Thymus (tissue), 11 donors: ENCODE measurements around the gene DNAH6. TPM values are rescaled to one million over a fixed set of nuclear protein-coding genes. Genes with fewer than 3 reads are reported as not detected.

Experiments used
- DNase-seq, 9 donors: peaks; one replicate each; pipeline ENCODE4 v3.0.0-alpha.2; 2013; ENCODE audit warnings: low spot score in 9 of 9, low read depth in 6 of 9, missing footprints in 1 of 9
- H3K27ac ChIP-seq, 2 donors: one replicate each; pipeline ENCODE4 v1.5.1; 2013; ENCODE audit warnings: control low read depth in 1 of 2, low read depth in 1 of 2, low read length in 1 of 2, mild to moderate bottlenecking in 1 of 2, moderate library complexity in 1 of 2
- H3K27me3 ChIP-seq, 2 donors: one replicate each; pipeline ENCODE4 v1.5.1; 2013; ENCODE audit warnings: low read length in 1 of 2; ENCODE audit not compliant: control insufficient read depth in 2 of 2, insufficient read depth in 1 of 2
- H3K36me3 ChIP-seq, 2 donors: one replicate each; pipeline ENCODE4 v1.5.1; 2013; ENCODE audit warnings: low read length in 1 of 2, mild to moderate bottlenecking in 1 of 2, moderate library complexity in 1 of 2; ENCODE audit not compliant: control insufficient read depth in 2 of 2, insufficient read depth in 2 of 2
- H3K4me1 ChIP-seq, 2 donors: one replicate each; pipeline ENCODE4 v1.5.1; 2013; ENCODE audit warnings: low read length in 2 of 2; ENCODE audit not compliant: control insufficient read depth in 2 of 2, insufficient read depth in 2 of 2
- H3K4me3 ChIP-seq, 2 donors: one replicate each; pipeline ENCODE4 v1.5.1; 2013; ENCODE audit warnings: low read length in 2 of 2, control low read depth in 1 of 2, mild to moderate bottlenecking in 1 of 2
- H3K9me3 ChIP-seq, 2 donors: one replicate each; pipeline ENCODE4 v1.5.1; 2013; ENCODE audit warnings: low read length in 1 of 2, mild to moderate bottlenecking in 1 of 2; ENCODE audit not compliant: control insufficient read depth in 2 of 2, insufficient read depth in 1 of 2
- WGBS: extraction: QIAGEN DNeasy Blood & Tissue Kit; methylation state at CpG from one replicate; pipeline ENCODE4 v1.1.7; 2013; 5-methylcytosine and 5-hydroxymethylcytosine counted together
- polyA plus RNA-seq: library from polyadenylated mRNA; stranded (reverse); fragments of 200-250 nt; gene quantifications from one replicate; pipeline ENCODE4 v1.2.3, GENCODE V29; 2013
- total RNA-seq: library from RNA; stranded (reverse); fragments of 120-200 nt; gene quantifications from one replicate; pipeline ENCODE4 v1.2.4, GENCODE V29; 2013
- donor health status: healthy.

Gene DNAH6
- total and polyA plus RNA-seq, 2 donors, result 0.57 to 0.66 TPM

DNA sequence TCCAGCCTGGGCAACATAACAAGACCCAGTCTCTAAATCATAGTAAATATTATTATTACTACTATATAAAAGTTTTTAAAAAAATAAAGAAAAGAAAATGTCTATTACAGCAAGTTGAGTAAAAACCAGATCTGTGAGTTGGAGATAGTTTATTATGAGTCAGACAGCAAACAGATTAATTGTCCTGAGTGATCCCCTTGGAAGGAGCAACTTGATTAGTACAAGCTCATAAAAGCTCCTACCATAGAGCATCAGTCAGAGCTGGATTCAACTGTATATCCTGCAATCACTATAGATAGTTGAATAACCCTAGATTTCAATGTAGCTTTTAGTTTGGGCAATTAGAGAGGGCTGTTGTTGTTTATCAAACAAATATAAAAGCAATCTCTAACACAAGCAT is 280.5 kb downstream of the DNAH6 start:
- DNase-seq, result no peak
- H3K36me3 ChIP-seq, result no peaks in the 10 kb centered on the region
- H3K4me3 ChIP-seq, result no peak overlapping the region
- no peak overlapping the region for H3K27ac ChIP-seq
- no peaks in the 10 kb centered on the region for H3K27me3 ChIP-seq
- no peaks in the 10 kb centered on the region for H3K4me1 ChIP-seq
- H3K9me3 ChIP-seq, result no peaks in the 10 kb centered on the region

DNA sequence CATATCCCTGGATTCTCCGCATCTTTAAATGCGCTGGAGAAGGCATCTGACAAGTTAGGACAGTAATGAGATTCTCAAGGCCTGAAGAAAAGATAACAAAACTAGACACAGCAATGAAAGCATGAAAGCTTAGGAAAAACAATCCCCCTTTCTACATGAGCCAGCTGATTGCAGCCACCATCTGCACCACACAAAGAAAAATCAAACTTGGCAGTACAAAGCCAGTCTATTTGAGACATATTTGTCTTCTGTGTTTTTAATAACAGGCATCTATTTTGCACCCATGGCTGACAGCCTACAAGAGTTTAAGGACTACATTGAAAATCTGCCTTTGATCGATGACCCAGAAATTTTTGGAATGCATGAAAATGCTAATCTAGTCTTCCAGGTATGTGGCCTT is 281.0 kb downstream of the DNAH6 start:
- 94% methylated on average over 3 of the region's 3 CpGs for WGBS

DNA sequence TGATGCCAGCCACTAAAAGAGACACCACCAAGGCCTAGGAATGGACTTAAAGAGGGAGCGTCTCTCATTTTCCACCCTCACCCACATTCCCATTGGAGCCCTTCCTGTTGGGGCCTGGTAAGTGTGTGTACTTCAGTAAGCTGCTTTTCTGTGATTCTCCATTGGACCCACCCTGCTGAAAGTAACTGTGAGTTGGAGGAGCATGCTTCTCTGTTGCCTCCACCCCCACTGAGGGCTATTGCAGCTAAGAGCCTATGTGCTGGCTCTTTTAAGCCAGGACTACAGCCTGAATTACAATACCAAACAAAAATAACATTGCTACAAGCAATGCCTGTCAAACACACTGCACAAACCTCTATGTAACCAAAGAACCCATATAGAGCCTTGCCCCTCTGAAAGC is 283.5 kb downstream of the DNAH6 start:
- WGBS, result 100% methylated on average over 1 of the region's 1 CpG
- Histone ChIP-seq H3K27me3 (no peaks in the 10 kb centered on the region), H3K27ac (peak overlapping the region in 1 of 2 donors; percentile 18), H3K9me3 (no peaks in the 10 kb centered on the region), H3K4me3 (no peak overlapping the region), H3K36me3 (no peaks in the 10 kb centered on the region), H3K4me1 (no peaks in the 10 kb centered on the region)
- DNase-seq, result no peak

More for the DNA sequence above, 281.0 kb downstream of the DNAH6 start:
- DNase-seq, result no peak
- H3K4me3 ChIP-seq, result no peak overlapping the region
- no peaks in the 10 kb centered on the region for H3K4me1 ChIP-seq
- no peaks in the 10 kb centered on the region for H3K9me3 ChIP-seq
- no peaks in the 10 kb centered on the region for H3K36me3 ChIP-seq
- H3K27me3 ChIP-seq, result no peaks in the 10 kb centered on the region
- H3K27ac ChIP-seq, result no peak overlapping the region

DNA sequence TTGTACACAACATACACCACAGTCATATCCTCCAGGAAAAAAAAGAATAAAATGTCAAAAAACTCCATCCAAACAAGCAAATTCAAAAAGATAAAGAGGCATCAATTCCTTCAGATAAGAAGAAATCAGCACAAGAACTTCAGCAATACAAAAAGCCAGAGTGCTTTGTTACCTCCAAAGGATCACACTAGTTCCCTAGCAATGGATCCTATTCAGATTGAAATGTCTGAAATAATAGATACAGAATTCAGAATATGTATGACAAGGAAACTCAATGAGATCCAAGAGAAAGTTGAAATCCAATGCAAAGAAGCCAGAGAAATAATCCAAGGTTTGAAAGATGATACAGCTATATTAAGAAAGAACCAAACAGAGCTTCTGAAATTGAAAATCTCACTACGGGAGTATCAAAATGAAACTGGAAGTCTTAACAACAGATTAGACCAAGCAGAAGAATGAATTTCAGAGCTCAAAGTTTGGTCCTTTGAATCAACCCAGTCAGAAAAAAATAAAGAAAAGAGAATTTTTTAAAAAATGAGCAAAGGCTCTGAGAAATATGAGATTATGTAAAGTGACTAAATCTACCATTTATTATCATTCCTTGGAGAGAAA is 284.0 kb downstream of the DNAH6 start:
- Histone ChIP-seq H3K36me3 (no peaks in the 10 kb centered on the region), H3K27me3 (no peaks in the 10 kb centered on the region), H3K4me3 (no peak overlapping the region), H3K9me3 (no peaks in the 10 kb centered on the region), H3K4me1 (no peaks in the 10 kb centered on the region), H3K27ac (no peak overlapping the region)
- WGBS, result 86% methylated on average over 1 of the region's 1 CpG
- no peak for DNase-seq

DNA sequence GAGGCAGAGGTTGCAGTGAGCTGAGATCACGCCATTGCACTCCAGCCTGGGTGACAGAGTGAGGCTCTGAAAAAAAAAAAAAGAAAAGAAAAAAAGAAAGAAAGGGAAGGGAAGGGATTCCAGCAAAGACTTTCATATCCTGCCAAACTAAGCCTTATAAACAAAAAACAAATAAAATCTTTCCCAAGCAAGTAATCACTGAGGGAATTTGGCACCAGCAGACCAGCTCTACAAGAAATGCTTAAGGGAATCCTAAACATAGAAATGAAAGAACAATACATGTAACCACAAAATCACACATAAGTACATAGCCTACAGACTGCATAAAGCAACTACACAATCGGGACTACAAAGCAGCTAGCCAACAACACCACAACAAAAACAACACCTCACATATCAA is 285.5 kb downstream of the DNAH6 start:
- 94% methylated on average over 2 of the region's 2 CpGs for WGBS
- no peak overlapping the region for H3K4me3 ChIP-seq
- H3K27me3 ChIP-seq, result no peaks in the 10 kb centered on the region
- DNase-seq, result no peak
- H3K9me3 ChIP-seq, result no peaks in the 10 kb centered on the region
- H3K36me3 ChIP-seq, result no peaks in the 10 kb centered on the region
- no peaks in the 10 kb centered on the region for H3K4me1 ChIP-seq
- H3K27ac ChIP-seq, result no peak overlapping the region

DNA sequence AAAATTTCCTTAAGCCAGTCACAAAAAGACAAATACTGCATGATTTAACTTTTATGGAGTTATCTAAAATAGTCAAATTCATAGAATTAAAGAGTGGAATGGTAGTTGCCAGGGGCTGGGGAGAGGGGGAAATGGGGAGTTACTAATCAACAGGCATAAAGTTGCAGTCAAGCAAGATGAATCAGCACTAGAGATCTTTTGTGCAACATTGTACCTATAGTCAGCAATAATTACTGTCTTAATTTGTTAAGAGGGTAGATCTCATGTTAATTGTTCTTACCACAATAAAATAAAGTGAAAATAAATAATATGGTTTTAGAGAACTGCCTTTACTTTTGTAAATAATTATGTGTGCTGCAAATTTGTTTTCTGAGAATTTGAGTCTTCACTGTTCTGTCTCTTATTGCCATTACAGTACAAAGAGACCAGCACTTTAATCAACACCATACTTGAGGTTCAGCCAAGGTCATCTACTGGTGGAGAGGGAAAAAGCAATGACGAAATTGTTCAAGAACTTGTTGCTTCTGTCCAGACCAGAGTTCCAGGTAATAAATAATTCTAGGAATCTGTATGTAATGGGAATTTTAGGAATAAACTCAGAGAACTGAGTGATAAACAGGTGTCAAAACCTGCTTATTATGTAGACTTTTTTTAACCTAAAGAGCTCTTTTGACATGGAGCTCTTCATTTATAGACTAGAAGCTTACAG is 289.1 kb downstream of the DNAH6 start:
- H3K27me3 ChIP-seq, result no peaks in the 10 kb centered on the region
- no peaks in the 10 kb centered on the region for H3K36me3 ChIP-seq
- no peak overlapping the region for H3K27ac ChIP-seq
- H3K4me3 ChIP-seq, result no peak overlapping the region
- H3K9me3 ChIP-seq, result no peaks in the 10 kb centered on the region
- DNase-seq, result no peak
- no peaks in the 10 kb centered on the region for H3K4me1 ChIP-seq
- WGBS, result 99% methylated on average over 1 of the region's 1 CpG

DNA sequence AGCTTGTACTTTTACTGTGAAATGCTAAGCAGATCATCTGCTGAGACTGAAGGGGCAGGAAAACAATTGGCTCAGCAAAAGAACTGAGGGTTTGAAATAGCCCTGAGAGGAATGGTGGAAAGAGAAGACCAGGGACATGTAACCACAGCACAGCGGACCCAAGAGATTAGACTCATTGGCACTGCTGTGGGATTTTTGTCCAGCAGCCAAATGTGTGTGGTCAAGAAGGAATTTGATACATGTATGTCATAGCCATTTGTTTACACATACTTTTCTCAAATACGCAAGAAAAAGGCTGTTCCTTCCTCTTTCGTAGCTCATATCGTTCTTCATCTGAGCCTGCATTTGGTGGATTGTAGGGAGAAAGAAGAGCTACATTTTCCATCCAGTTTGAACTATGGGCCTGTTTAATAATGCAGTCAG is 290.8 kb downstream of the DNAH6 start:
- no peaks in the 10 kb centered on the region for H3K36me3 ChIP-seq
- 61% methylated on average over 4 of the region's 4 CpGs for WGBS
- H3K27ac ChIP-seq, result no peak overlapping the region
- no peaks in the 10 kb centered on the region for H3K4me1 ChIP-seq
- no peak for DNase-seq
- H3K27me3 ChIP-seq, result no peaks in the 10 kb centered on the region
- no peaks in the 10 kb centered on the region for H3K9me3 ChIP-seq
- no peak overlapping the region for H3K4me3 ChIP-seq

DNA sequence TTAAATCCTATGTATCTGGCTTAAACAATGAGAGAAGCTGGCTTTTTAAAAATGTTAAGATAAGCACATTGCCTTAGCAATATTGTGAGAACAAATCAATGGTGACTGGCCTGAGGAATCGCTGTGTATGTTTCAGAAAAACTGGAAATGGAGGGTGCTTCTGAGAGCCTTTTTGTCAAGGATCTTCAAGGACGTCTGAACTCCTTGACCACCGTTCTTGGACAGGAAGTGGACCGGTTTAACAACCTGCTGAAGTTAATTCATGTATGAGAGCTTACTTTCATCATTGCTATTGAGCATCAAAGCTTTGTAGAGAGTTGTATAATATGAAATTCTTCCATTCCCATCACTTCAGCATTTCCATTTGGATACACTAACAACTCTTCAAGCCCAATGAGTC is 292.0 kb downstream of the DNAH6 start:
- Histone ChIP-seq H3K9me3 (no peaks in the 10 kb centered on the region), H3K36me3 (no peaks in the 10 kb centered on the region), H3K4me1 (no peaks in the 10 kb centered on the region), H3K4me3 (no peak overlapping the region), H3K27me3 (no peaks in the 10 kb centered on the region), H3K27ac (no peak overlapping the region)
- DNase-seq, result no peak
- 95% methylated on average over 4 of the region's 4 CpGs for WGBS

DNA sequence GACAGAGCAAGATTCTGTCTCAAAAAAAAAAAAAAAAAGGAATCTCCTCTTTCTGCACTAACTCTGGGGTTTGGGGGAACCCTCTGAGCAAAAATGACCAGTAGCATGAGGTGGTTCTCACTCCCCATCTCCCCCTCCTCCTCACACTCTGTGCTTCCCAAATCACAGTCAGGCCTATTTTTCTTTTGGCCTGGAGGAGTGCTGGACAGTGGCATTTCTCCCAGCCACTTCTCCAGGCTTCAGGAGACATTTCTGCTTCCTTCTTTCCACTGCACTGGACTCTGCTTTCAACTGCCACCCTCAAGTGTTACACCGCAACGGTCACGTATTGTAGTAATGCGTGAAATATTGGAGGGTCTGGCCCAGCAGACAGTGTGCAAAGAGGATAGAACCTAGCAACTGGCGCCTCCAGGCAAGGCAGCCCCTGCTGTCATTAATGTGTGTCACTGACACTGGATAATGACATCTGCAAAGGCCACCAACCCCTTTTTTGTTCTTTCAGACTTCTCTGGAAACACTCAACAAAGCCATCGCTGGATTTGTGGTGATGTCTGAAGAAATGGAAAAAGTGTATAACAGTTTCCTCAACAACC is 295.6 kb downstream of the DNAH6 start:
- no peak overlapping the region for H3K27ac ChIP-seq
- no peak overlapping the region for H3K4me3 ChIP-seq
- H3K9me3 ChIP-seq, result no peaks in the 10 kb centered on the region
- H3K4me1 ChIP-seq, result no peaks in the 10 kb centered on the region
- no peaks in the 10 kb centered on the region for H3K36me3 ChIP-seq
- DNase-seq, result no peak
- WGBS, result 97% methylated on average over 6 of the region's 6 CpGs
- no peaks in the 10 kb centered on the region for H3K27me3 ChIP-seq
